Measurements from ENCODE around the gene ELF1. TPM values are rescaled to one million over a fixed set of nuclear protein-coding genes. Genes with fewer than 3 reads are reported as not detected.
A peak's percentile ranks its signal among the peaks of the same experiment; 100 is the strongest.

The ELF1 gene
- total and polyA plus RNA-seq, 10 of the 15 experiments (the other 5 are each of a cell fraction or from before 2014, with no cell fraction given) = 43.3 to 97.6 (median 55.7) TPM

DNA sequence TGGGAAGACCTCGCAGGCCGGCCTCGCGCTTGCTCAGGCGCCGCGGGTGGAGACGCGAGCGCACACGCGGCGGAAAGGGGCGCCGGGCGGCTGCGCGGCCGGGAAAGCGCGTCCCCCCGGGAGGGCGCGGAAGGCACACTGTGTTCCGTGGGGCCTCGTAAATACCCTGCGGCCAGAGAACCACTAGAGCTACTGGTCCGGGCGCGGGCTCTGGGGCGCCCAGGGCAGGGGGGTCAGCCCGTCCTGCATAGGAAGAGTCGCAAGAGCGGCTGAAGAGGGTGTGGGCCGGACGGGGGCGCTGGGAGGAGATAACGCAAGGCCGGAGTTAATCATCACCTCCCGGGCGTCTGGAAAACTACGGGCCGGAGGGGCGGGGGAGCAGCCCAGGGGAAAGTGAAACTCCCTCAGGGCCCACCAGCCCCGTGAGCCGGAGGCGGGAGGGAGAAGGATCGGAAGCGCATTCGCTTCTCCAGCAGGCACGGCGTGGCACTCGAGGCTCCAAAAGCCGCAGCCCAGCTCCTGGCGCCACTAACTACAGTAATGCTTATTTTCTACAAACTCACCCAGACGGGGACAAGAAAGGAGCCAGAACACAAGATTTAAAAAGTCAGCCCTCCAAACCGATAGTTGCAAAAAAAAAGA, 41.1 kb upstream of the ELF1 start (continued):
- TF ChIP-seq ZNF217 (IDR thresholded peaks at IDR 0.05) = no peak; the same call in 1 of the 2 replicates
- TF ChIP-seq RBBP5 (conservative IDR thresholded peaks at IDR 0.05) = 0 out of 2 replicates have a peak, but pooled peaks have one; percentile 63
- TF ChIP-seq ETV6 (conservative IDR thresholded peaks at IDR 0.05 in 1 of 2, IDR thresholded peaks at IDR 0.05 in 1 of 2; ENCODE audit: borderline replicate concordance in 1 of 2, low read depth in 1 of 2) = 0 out of 4 replicates have a peak, but pooled peaks of 1 of the 2 experiments have one; percentile 41
- 0 out of 2 replicates have a peak, but pooled peaks have one; percentile 5 for TF ChIP-seq SMARCA5 (IDR thresholded peaks at IDR 0.05)
- peak; percentile 92 for TF ChIP-seq IKZF1 (conservative IDR thresholded peaks at IDR 0.05)
- no peak for TF ChIP-seq MEF2A (IDR thresholded peaks at IDR 0.05; ENCODE audit: insufficient read depth, low read depth, low read length)
- TF ChIP-seq MXI1 (IDR thresholded peaks at IDR 0.05; ENCODE audit: low read depth, low read length) = peak; percentile 69
- TF ChIP-seq, protein P1, sequence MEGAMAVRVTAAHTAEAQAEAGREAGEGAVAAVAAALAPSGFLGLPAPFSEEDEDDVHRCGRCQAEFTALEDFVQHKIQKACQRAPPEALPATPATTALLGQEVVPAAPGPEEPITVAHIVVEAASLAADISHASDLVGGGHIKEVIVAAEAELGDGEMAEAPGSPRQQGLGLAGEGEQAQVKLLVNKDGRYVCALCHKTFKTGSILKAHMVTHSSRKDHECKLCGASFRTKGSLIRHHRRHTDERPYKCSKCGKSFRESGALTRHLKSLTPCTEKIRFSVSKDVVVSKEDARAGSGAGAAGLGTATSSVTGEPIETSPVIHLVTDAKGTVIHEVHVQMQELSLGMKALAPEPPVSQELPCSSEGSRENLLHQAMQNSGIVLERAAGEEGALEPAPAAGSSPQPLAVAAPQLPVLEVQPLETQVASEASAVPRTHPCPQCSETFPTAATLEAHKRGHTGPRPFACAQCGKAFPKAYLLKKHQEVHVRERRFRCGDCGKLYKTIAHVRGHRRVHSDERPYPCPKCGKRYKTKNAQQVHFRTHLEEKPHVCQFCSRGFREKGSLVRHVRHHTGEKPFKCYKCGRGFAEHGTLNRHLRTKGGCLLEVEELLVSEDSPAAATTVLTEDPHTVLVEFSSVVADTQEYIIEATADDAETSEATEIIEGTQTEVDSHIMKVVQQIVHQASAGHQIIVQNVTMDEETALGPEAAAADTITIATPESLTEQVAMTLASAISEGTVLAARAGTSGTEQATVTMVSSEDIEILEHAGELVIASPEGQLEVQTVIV (IDR thresholded peaks at IDR 0.05; ENCODE audit: borderline replicate concordance, partially characterized antibody) = no peak
- peak; percentile 18; the same call in 1 of the 2 replicates for TF ChIP-seq HDGF (IDR thresholded peaks at IDR 0.05)
- no peak for TF ChIP-seq CREB1 (IDR thresholded peaks at IDR 0.05; ENCODE audit: low read depth)
- TF ChIP-seq POLR2AphosphoS2 (IDR thresholded peaks at IDR 0.05; ENCODE audit: low read depth, low read length) = no peak
- peak; percentile 74 for TF ChIP-seq POLR2A (IDR thresholded peaks at IDR 0.05; ENCODE audit: low read depth, low read length)
- TF ChIP-seq DPF2 (IDR thresholded peaks at IDR 0.05) = peak; percentile 33
- TF ChIP-seq E2F8 (IDR thresholded peaks at IDR 0.05; ENCODE audit: low read depth, partially characterized antibody) = peak; percentile 44
- no peak; the same call in 1 of the 2 replicates for TF ChIP-seq MTA2 (IDR thresholded peaks at IDR 0.05; ENCODE audit: low read depth)
- TF ChIP-seq WRNIP1 (IDR thresholded peaks at IDR 0.05; ENCODE audit: borderline replicate concordance, low read depth, low read length) = no peak; the same call in 1 of the 2 replicates
- TF ChIP-seq RELA (IDR thresholded peaks at IDR 0.05; ENCODE audit: borderline replicate concordance, partially characterized antibody) = peak; percentile 42
- peak; percentile 86 for TF ChIP-seq BACH1 (IDR thresholded peaks at IDR 0.05; ENCODE audit: borderline replicate concordance)
- TF ChIP-seq, protein P2, sequence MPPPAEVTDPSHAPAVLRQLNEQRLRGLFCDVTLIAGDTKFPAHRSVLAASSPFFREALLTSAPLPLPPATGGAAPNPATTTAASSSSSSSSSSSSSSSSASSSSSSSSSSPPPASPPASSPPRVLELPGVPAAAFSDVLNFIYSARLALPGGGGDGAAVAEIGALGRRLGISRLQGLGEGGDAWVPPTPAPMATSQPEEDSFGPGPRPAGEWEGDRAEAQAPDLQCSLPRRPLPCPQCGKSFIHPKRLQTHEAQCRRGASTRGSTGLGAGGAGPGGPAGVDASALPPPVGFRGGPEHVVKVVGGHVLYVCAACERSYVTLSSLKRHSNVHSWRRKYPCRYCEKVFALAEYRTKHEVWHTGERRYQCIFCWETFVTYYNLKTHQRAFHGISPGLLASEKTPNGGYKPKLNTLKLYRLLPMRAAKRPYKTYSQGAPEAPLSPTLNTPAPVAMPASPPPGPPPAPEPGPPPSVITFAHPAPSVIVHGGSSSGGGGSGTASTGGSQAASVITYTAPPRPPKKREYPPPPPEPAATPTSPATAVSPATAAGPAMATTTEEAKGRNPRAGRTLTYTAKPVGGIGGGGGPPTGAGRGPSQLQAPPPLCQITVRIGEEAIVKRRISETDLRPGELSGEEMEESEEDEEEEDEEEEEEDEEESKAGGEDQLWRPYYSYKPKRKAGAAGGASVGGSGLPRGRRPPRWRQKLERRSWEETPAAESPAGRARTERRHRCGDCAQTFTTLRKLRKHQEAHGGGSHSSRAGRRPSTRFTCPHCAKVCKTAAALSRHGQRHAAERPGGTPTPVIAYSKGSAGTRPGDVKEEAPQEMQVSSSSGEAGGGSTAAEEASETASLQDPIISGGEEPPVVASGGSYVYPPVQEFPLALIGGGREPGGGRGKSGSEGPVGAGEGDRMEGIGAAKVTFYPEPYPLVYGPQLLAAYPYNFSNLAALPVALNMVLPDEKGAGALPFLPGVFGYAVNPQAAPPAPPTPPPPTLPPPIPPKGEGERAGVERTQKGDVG (CRISPR knock-in tag; IDR thresholded peaks at IDR 0.05) = no peak
- TF ChIP-seq EED (IDR thresholded peaks at IDR 0.05; ENCODE audit: low read depth) = peak; percentile 64; the same call in 1 of the 2 replicates
- no peak for TF ChIP-seq PAX8 (IDR thresholded peaks at IDR 0.05)
- TF ChIP-seq ZZZ3 (IDR thresholded peaks at IDR 0.05; ENCODE audit: control insufficient read depth, insufficient read length, low read depth) = no peak
- no peak for TF ChIP-seq KLF5 (IDR thresholded peaks at IDR 0.05; ENCODE audit: partially characterized antibody)
- no peak for TF ChIP-seq TCF12 (IDR thresholded peaks at IDR 0.05; ENCODE audit: low read depth, low read length)
